Type B pancreatic cell (in vitro differentiated cells): ENCODE measurements around the gene ACKR3. TPM values are rescaled to one million over a fixed set of nuclear protein-coding genes. Genes with fewer than 3 reads are reported as not detected.

Experiments used
- DNase-seq: peaks from one replicate; pipeline ENCODE4 v3.0.0; 2021; ENCODE audit warnings: mixed read lengths; ENCODE audit not compliant: unreplicated experiment; ENCODE audit errors: extremely low spot score
- H3K27ac Mint-ChIP-seq: 2 replicates; pipeline ENCODE4 v1.8.0; 2021; ENCODE audit warnings: mild to moderate bottlenecking, mixed read lengths
- H3K27me3 Mint-ChIP-seq: 2 replicates; pipeline ENCODE4 v1.8.0; 2021; ENCODE audit warnings: mixed read lengths
- H3K36me3 Mint-ChIP-seq: 2 replicates; pipeline ENCODE4 v1.8.0; 2021; ENCODE audit warnings: mixed read lengths
- H3K4me1 Mint-ChIP-seq: one replicate; pipeline ENCODE4 v1.8.0; 2021; ENCODE audit warnings: mixed read lengths; ENCODE audit not compliant: unreplicated experiment
- H3K4me3 Mint-ChIP-seq: 2 replicates; pipeline ENCODE4 v1.8.0; 2021; ENCODE audit warnings: mild to moderate bottlenecking, mixed read lengths
- H3K9me3 Mint-ChIP-seq: 2 replicates; pipeline ENCODE4 v1.8.0; 2021; ENCODE audit warnings: mixed read lengths
- total RNA-seq: library from RNA; stranded (reverse); gene quantifications from 2 replicates; pipeline ENCODE4 v1.2.1, GENCODE V29; 2021; ENCODE audit warnings: low replicate concordance
- TF ChIP-seq, protein P1 (sequence below): fragments of 200-600 bp; sonication (generic); conservative IDR thresholded peaks from 2 replicates; pipeline ENCODE4 v1.5.0; 2021; ENCODE audit warnings: antibody characterized with exemption, mild to moderate bottlenecking

Gene ACKR3
- total RNA-seq, 1 donor from 2014 or later: 44.6 TPM

- Mint-ChIP-seq H3K9me3 (peaks cover 12% of the 10 kb centered on the region), H3K4me3 (no peak overlapping the region), H3K27ac (no peak overlapping the region), H3K27me3 (peaks cover 4% of the 10 kb centered on the region), H3K36me3 (no peaks in the 10 kb centered on the region), H3K4me1 (peaks cover 38% of the 10 kb centered on the region)
- TF ChIP-seq, protein P1, sequence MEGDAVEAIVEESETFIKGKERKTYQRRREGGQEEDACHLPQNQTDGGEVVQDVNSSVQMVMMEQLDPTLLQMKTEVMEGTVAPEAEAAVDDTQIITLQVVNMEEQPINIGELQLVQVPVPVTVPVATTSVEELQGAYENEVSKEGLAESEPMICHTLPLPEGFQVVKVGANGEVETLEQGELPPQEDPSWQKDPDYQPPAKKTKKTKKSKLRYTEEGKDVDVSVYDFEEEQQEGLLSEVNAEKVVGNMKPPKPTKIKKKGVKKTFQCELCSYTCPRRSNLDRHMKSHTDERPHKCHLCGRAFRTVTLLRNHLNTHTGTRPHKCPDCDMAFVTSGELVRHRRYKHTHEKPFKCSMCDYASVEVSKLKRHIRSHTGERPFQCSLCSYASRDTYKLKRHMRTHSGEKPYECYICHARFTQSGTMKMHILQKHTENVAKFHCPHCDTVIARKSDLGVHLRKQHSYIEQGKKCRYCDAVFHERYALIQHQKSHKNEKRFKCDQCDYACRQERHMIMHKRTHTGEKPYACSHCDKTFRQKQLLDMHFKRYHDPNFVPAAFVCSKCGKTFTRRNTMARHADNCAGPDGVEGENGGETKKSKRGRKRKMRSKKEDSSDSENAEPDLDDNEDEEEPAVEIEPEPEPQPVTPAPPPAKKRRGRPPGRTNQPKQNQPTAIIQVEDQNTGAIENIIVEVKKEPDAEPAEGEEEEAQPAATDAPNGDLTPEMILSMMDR: no peak
- no peak for DNase-seq
Observed at GRCh38 chr2:236602678-236603077, 33.1 kb downstream of the ACKR3 start.

DNA sequence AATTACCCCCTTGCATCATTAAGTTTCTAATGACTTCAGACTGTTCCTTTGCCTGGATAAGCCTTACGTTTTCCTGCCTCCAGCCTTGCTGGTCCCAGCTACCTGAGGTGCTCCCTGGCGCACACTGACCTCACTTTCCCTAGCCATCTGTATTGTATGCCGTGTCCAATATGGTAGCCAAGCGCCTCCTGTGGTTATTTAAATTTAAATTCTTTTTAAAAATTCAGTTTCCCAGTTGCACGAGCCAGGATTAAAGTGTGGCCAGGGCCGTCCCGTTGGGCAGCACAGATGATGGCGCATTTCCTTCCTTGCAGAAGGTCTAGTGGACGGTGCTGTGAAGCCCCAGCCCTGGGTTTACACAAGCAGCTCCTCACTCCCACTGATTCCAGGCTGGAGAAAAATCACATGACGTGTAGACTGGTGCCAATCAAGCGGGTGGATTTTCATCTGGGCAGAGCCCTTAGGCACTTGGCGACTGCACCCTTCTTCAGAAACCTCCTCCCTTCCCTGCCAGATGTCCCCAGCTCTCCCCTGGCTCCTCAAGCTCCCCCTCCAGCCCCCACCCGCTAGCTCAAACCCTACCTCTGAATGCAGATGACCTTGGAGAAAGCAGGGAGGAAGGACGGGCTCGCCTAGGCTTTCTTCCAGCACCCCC, 33.9 kb downstream of the ACKR3 start:
- Mint-ChIP-seq H3K4me1 (peaks cover 46% of the 10 kb centered on the region), H3K36me3 (no peaks in the 10 kb centered on the region), H3K9me3 (peaks cover 12% of the 10 kb centered on the region), H3K27ac (no peak overlapping the region), H3K27me3 (peaks cover 4% of the 10 kb centered on the region), H3K4me3 (no peak overlapping the region)
- TF ChIP-seq, protein P1: no peak
- DNase-seq: no peak

- Mint-ChIP-seq H3K4me3 (no peak overlapping the region), H3K27me3 (peaks cover 4% of the 10 kb centered on the region), H3K4me1 (peaks cover 51% of the 10 kb centered on the region), H3K27ac (peak overlapping the region; percentile 4), H3K9me3 (peaks cover 12% of the 10 kb centered on the region), H3K36me3 (no peaks in the 10 kb centered on the region)
- TF ChIP-seq, protein P1: no peak
- no peak for DNase-seq
Observed at GRCh38 chr2:236604575-236605344, 35.1 kb downstream of the ACKR3 start.

- Mint-ChIP-seq H3K9me3 (peaks cover 12% of the 10 kb centered on the region), H3K27ac (peak overlapping the region; percentile 4), H3K27me3 (peaks cover 4% of the 10 kb centered on the region), H3K36me3 (no peaks in the 10 kb centered on the region), H3K4me3 (no peak overlapping the region), H3K4me1 (peaks cover 51% of the 10 kb centered on the region)
- TF ChIP-seq, protein P1: no peak
- DNase-seq: no peak
Observed at GRCh38 chr2:236605345-236605734, 35.7 kb downstream of the ACKR3 start.

- DNase-seq: no peak
- TF ChIP-seq, protein P1: no peak
- Mint-ChIP-seq H3K4me3 (no peak overlapping the region), H3K4me1 (peaks cover 48% of the 10 kb centered on the region), H3K27me3 (peaks cover 4% of the 10 kb centered on the region), H3K27ac (peak overlapping the region; percentile 40), H3K36me3 (no peaks in the 10 kb centered on the region), H3K9me3 (peaks cover 12% of the 10 kb centered on the region)
Observed at GRCh38 chr2:236606023-236606422, 36.4 kb downstream of the ACKR3 start.
